ENCODE results near the gene FADS3. TPM values are rescaled to one million over a fixed set of nuclear protein-coding genes. Genes with fewer than 3 reads are reported as not detected.

FADS3 gene
- total RNA-seq, 2 donors from 2014 or later, result 368 to 393 TPM

DNA sequence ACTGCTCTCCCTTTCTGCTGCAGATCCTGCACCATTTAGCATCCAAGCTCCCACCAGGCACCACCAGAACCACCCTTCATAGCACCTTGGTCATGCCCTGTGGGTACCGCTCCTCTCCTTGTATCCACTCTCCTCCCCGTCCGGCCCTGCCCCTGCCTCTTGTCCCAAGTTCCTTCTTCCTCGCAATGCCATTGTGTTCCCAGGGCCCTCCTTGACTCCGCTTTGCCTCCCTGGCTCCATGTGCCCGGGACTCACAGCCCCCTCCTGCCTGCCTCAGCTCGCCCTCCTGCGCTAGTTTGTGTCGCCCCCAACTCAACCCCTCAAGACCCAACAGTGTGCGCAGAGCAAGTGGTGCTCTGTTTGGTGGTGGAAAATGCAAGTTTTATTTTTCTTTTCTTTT lies 52.4 kb downstream of the FADS3 start:
- Histone ChIP-seq H3K4me1 (ENCODE audit: control insufficient read depth in 1 of 2, low read depth in 2 of 2) (peaks cover 21 to 26% of the 10 kb centered on the region in 2 donors), H3K27ac (no peak overlapping the region), H3K27me3 (replicated peaks; ENCODE audit: insufficient read depth) (no peaks in the 10 kb centered on the region), H3K4me3 (no peak overlapping the region), H3K36me3 (peaks cover 29% of the 10 kb centered on the region), H3K9me3 (no peaks in the 10 kb centered on the region)
- no peak for ATAC-seq (ENCODE audit: insufficient number of reproducible peaks, low FRiP score, low read depth)
- TF ChIP-seq, protein P1, sequence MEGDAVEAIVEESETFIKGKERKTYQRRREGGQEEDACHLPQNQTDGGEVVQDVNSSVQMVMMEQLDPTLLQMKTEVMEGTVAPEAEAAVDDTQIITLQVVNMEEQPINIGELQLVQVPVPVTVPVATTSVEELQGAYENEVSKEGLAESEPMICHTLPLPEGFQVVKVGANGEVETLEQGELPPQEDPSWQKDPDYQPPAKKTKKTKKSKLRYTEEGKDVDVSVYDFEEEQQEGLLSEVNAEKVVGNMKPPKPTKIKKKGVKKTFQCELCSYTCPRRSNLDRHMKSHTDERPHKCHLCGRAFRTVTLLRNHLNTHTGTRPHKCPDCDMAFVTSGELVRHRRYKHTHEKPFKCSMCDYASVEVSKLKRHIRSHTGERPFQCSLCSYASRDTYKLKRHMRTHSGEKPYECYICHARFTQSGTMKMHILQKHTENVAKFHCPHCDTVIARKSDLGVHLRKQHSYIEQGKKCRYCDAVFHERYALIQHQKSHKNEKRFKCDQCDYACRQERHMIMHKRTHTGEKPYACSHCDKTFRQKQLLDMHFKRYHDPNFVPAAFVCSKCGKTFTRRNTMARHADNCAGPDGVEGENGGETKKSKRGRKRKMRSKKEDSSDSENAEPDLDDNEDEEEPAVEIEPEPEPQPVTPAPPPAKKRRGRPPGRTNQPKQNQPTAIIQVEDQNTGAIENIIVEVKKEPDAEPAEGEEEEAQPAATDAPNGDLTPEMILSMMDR (IDR thresholded peaks at IDR 0.05), result no peak
- no peak for DNase-seq (ENCODE audit: low spot score)

DNA sequence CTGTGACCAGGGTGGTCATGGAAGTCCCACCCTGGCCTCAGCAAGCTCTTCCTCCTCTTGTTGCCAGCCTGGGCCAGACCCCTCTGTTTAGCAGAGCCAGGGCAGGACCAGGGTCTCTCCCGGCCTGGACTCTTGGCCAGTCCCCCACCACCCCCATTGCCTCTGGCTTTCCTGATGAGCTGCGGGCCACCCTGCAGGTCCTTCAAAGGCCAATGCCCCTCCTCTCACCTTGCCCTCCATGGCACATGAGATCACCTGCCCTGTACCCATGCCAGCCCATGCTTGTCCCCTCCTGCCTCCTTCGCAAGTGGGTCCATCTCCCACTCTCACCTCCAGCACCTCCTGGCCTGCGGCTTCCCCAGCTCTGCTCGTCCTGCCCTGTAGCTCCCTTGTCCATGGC lies 52.8 kb downstream of the FADS3 start:
- no peak for DNase-seq (ENCODE audit: low spot score)
- ATAC-seq (ENCODE audit: insufficient number of reproducible peaks, low FRiP score, low read depth), result no peak
- Histone ChIP-seq H3K36me3 (peaks cover 25% of the 10 kb centered on the region), H3K4me1 (ENCODE audit: control insufficient read depth in 1 of 2, low read depth in 2 of 2) (peaks cover 24 to 30% of the 10 kb centered on the region in 2 donors), H3K4me3 (no peak overlapping the region), H3K27me3 (replicated peaks; ENCODE audit: insufficient read depth) (no peaks in the 10 kb centered on the region), H3K27ac (no peak overlapping the region), H3K9me3 (no peaks in the 10 kb centered on the region)
- TF ChIP-seq, protein P1 (IDR thresholded peaks at IDR 0.05), result no peak

- ATAC-seq (ENCODE audit: insufficient number of reproducible peaks, low FRiP score, low read depth) (no peak), DNase-seq (ENCODE audit: low spot score) (no peak)
- H3K27me3 ChIP-seq (replicated peaks; ENCODE audit: insufficient read depth), result no peaks in the 10 kb centered on the region
- H3K36me3 ChIP-seq, result peaks cover 16% of the 10 kb centered on the region
- TF ChIP-seq, protein P1 (IDR thresholded peaks at IDR 0.05), result no peak
- H3K27ac ChIP-seq, result peak overlapping the region in 1 of 2 donors; percentile 34
- no peaks in the 10 kb centered on the region for H3K9me3 ChIP-seq
- peaks cover 24 to 40% of the 10 kb centered on the region in 2 donors for H3K4me1 ChIP-seq (ENCODE audit: control insufficient read depth in 1 of 2, low read depth in 2 of 2)
- no peak overlapping the region for H3K4me3 ChIP-seq
Measured at GRCh38 chr11:61837411-61838005, 53.8 kb downstream of the FADS3 start.

DNA sequence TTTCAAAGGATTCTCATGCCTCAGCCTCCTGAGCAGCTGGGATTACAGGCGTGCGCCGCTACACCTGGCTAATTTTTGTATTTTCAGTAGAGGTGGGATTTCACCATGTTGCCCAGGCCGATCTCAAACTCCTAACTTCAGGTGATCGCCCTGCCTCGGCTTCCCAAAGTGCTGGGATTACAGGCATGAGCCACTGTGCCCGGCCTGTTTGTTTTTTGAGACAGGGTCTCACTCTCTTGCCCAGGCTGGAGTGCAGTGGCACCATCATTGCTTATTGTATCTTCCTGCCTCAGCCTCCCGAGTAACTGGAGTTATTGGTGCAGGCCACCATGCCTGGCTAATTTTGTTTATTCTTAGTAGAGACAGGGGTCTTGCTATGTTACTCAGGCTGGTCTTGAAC lies 55.2 kb downstream of the FADS3 start:
- ATAC-seq (ENCODE audit: insufficient number of reproducible peaks, low FRiP score, low read depth), result no peak
- Histone ChIP-seq H3K36me3 (peaks cover 3% of the 10 kb centered on the region), H3K9me3 (no peaks in the 10 kb centered on the region), H3K4me1 (ENCODE audit: control insufficient read depth in 1 of 2, low read depth in 2 of 2) (peaks cover 32 to 53% of the 10 kb centered on the region in 2 donors), H3K27ac (peak overlapping the region; percentile 92 to 95), H3K27me3 (replicated peaks; ENCODE audit: insufficient read depth) (no peaks in the 10 kb centered on the region), H3K4me3 (no peak overlapping the region)
- TF ChIP-seq, protein P1 (IDR thresholded peaks at IDR 0.05), result no peak
- no peak for DNase-seq (ENCODE audit: low spot score)

GRCh38 chr11:61834278-61835048 lies 56.9 kb downstream of the FADS3 start:
- H3K27ac ChIP-seq, result peak overlapping the region; percentile 92 to 95
- H3K4me3 ChIP-seq, result peak overlapping the region; percentile 30
- H3K9me3 ChIP-seq, result no peaks in the 10 kb centered on the region
- ATAC-seq (ENCODE audit: insufficient number of reproducible peaks, low FRiP score, low read depth) (peak; percentile 7), DNase-seq (ENCODE audit: low spot score) (no peak)
- H3K27me3 ChIP-seq (replicated peaks; ENCODE audit: insufficient read depth), result no peaks in the 10 kb centered on the region
- peaks cover 37 to 71% of the 10 kb centered on the region in 2 donors for H3K4me1 ChIP-seq (ENCODE audit: control insufficient read depth in 1 of 2, low read depth in 2 of 2)
- TF ChIP-seq, protein P1 (IDR thresholded peaks at IDR 0.05), result no peak
- H3K36me3 ChIP-seq, result no peaks in the 10 kb centered on the region

All from thoracic aorta (tissue), 2 donors.